CD14-positive monocyte (primary cell): ENCODE results near the gene ASB1. TPM values are rescaled to one million over a fixed set of nuclear protein-coding genes. Genes with fewer than 3 reads are reported as not detected.

ENCODE experiments used
- DNase-seq, 3 donors: peaks; one replicate each; pipeline ENCODE4 v3.0.0-alpha.2; 2011 to 2022
- H2AFZ ChIP-seq: 2 replicates; pipeline ENCODE4 v1.6.0; 2012; ENCODE audit warnings: mild to moderate bottlenecking, low read depth, low read length, inconsistent platforms; ENCODE audit not compliant: insufficient read depth, poor library complexity, severe bottlenecking
- H3K27ac ChIP-seq, 2 donors: 1 replicate in 1 of 2; 2 replicates in 1 of 2; pipeline ENCODE4 v1.5.1; 2012 to 2013; ENCODE audit warnings: low read length in 2 of 2, control low read depth in 1 of 2, inconsistent platforms in 1 of 2, low read depth in 1 of 2, mild to moderate bottlenecking in 1 of 2
- H3K27me3 ChIP-seq, 2 donors: one replicate each; pipeline versions ENCODE4 v1.6.0 to v1.6.1; 2011 to 2013; ENCODE audit warnings: low read length in 2 of 2; ENCODE audit not compliant: control insufficient read depth in 2 of 2, insufficient read depth in 2 of 2
- H3K36me3 ChIP-seq, 2 donors: replicated peaks in 1 of 2; 1 replicate in 1 of 2; 2 replicates in 1 of 2; pipeline versions ENCODE4 v1.5.1 to v1.6.1; 2012 to 2013; ENCODE audit warnings: low read length in 2 of 2, control low read depth in 1 of 2, inconsistent platforms in 1 of 2, mild to moderate bottlenecking in 1 of 2; ENCODE audit not compliant: insufficient read depth in 2 of 2, control insufficient read depth in 1 of 2
- H3K4me1 ChIP-seq, 2 donors: 1 replicate in 1 of 2; 2 replicates in 1 of 2; pipeline versions ENCODE4 v1.5.1 to v1.6.1; 2012 to 2013; ENCODE audit warnings: low read length in 2 of 2, control low read depth in 1 of 2, inconsistent platforms in 1 of 2, mild to moderate bottlenecking in 1 of 2, moderate library complexity in 1 of 2; ENCODE audit not compliant: insufficient read depth in 2 of 2, control insufficient read depth in 1 of 2
- H3K4me2 ChIP-seq: replicated peaks from 2 replicates; pipeline ENCODE3; 2012; ENCODE audit warnings: low read length, moderate library complexity, mild to moderate bottlenecking; ENCODE audit not compliant: poor library complexity, severe bottlenecking; ENCODE audit errors: extremely low read depth
- H3K4me3 ChIP-seq, 3 experiments: fragments of 200-600 bp in 1 of 3; sonication (generic) in 1 of 3; replicated peaks in 1 of 3; 1 replicate in 2 of 3; 2 replicates in 1 of 3; pipeline ENCODE4 v1.5.1; 2011 to 2013; ENCODE audit warnings: low read length in 3 of 3, mild to moderate bottlenecking in 3 of 3, control low read depth in 2 of 3, low read depth in 2 of 3, inconsistent platforms in 1 of 3, moderate library complexity in 1 of 3
- H3K79me2 ChIP-seq: 2 replicates; pipeline ENCODE4 v1.6.0; 2012; ENCODE audit warnings: mild to moderate bottlenecking, control low read depth, inconsistent platforms, low read length, moderate library complexity; ENCODE audit not compliant: insufficient read depth
- H3K9ac ChIP-seq: 2 replicates; pipeline ENCODE4 v1.6.0; 2017; ENCODE audit warnings: low read length, mild to moderate bottlenecking; ENCODE audit not compliant: insufficient read depth, poor library complexity, severe bottlenecking
- H3K9me3 ChIP-seq, 2 donors: replicated peaks in 1 of 2; 1 replicate in 1 of 2; 2 replicates in 1 of 2; pipeline versions ENCODE4 v1.5.1 to v1.6.1; 2012 to 2013; ENCODE audit warnings: low read length in 2 of 2, control low read depth in 1 of 2; ENCODE audit not compliant: control insufficient read depth in 1 of 2, insufficient read depth in 1 of 2
- H4K20me1 ChIP-seq: 2 replicates; pipeline ENCODE4 v1.6.0; 2012; ENCODE audit warnings: mild to moderate bottlenecking, low read length, control low read depth, moderate library complexity; ENCODE audit not compliant: insufficient read depth
- H3K27ac Mint-ChIP-seq, 7 donors: one replicate each; pipeline ENCODE4 v1.8.0; 2020; ENCODE audit warnings: mild to moderate bottlenecking in 7 of 7, mixed read lengths in 7 of 7, moderate library complexity in 6 of 7, inconsistent platforms in 2 of 7
- H3K27me3 Mint-ChIP-seq, 3 donors: one replicate each; pipeline ENCODE4 v1.8.0; 2021 to 2022; ENCODE audit warnings: low read depth in 3 of 3, mild to moderate bottlenecking in 3 of 3, mixed read lengths in 3 of 3, moderate library complexity in 3 of 3, inconsistent platforms in 1 of 3
- H3K36me3 Mint-ChIP-seq, 2 donors: one replicate each; pipeline ENCODE4 v1.8.0; 2020; ENCODE audit warnings: mixed read lengths in 2 of 2, inconsistent platforms in 1 of 2, mild to moderate bottlenecking in 1 of 2
- H3K4me1 Mint-ChIP-seq: one replicate; pipeline ENCODE4 v1.8.0; 2020; ENCODE audit warnings: mild to moderate bottlenecking, mixed read lengths
- H3K4me3 Mint-ChIP-seq, 2 donors: one replicate each; pipeline ENCODE4 v1.8.0; 2020; ENCODE audit warnings: mild to moderate bottlenecking in 2 of 2, mixed read lengths in 2 of 2, moderate library complexity in 1 of 2
- H3K9me3 Mint-ChIP-seq, 7 donors: one replicate each; pipeline ENCODE4 v1.8.0; 2020 to 2022; ENCODE audit warnings: mixed read lengths in 7 of 7, mild to moderate bottlenecking in 6 of 7, moderate library complexity in 6 of 7, inconsistent platforms in 2 of 7
- CTCF ChIP-seq: fragments of 200-600 bp; IDR thresholded peaks from one replicate; pipeline ENCODE4 v1.8.0; 2022; ENCODE audit warnings: antibody characterized with exemption, mild to moderate bottlenecking
- WGBS: methylation state at CpG from one replicate; pipeline ENCODE4 v1.1.5; 2013; ENCODE audit warnings: missing lambda C conversion rate; ENCODE audit not compliant: insufficient coverage; 5-methylcytosine and 5-hydroxymethylcytosine counted together
- intact Hi-C, 2 donors: fragments of 100-400 bp; cut with micrococcal nuclease; formaldehyde crosslinking; loops; one replicate each; pipeline versions ENCODE4 v1.15.0 to v1.15.1; 2023
- polyA plus RNA-seq, 3 donors: library from polyadenylated mRNA; depleted of rRNA in 1 of 3; unstranded in 2 of 3; stranded (reverse) in 1 of 3; fragments of 300-500 nt in 2 of 3; fragments of >200 nt in 1 of 3; fragmentation: Illumina TruSeq in 2 of 3; gene quantifications; 1 replicate in 2 of 3; 2 replicates in 1 of 3; pipeline ENCODE4 v1.2.3, GENCODE V29; 2012 to 2021

The ASB1 gene
- polyA plus RNA-seq, 3 donors = 15.1 to 22.0 (median 16.0) TPM

- H3K27ac Mint-ChIP-seq = no peak overlapping the region
- Histone ChIP-seq H2AFZ (no peak overlapping the region), H4K20me1 (peaks cover 5% of the 10 kb centered on the region), H3K4me3 (no peak overlapping the region), H3K79me2 (peaks cover 20% of the 10 kb centered on the region), H3K4me1 (peaks cover 21 to 26% of the 10 kb centered on the region in 2 donors), H3K27ac (no peak overlapping the region), H3K9ac (no peak overlapping the region), H3K27me3 (no peaks in the 10 kb centered on the region), H3K9me3 (no peaks in the 10 kb centered on the region), H3K36me3 (no peaks in the 10 kb centered on the region), H3K4me2 (no peak overlapping the region)
- no peak overlapping the region for H3K4me3 Mint-ChIP-seq
- no peak for TF ChIP-seq CTCF
- H3K27me3 Mint-ChIP-seq = peaks cover 2 to 3% (median 2%) of the 10 kb centered on the region in 3 donors
- H3K36me3 Mint-ChIP-seq = peaks cover 2 to 4% of the 10 kb centered on the region in 2 donors
- intact Hi-C loops = no loop called here
- WGBS = 96% methylated on average over 9 of the region's 9 CpGs
- DNase-seq = no peak
- H3K9me3 Mint-ChIP-seq = no peaks in the 10 kb centered on the region
- H3K4me1 Mint-ChIP-seq = peaks cover 26% of the 10 kb centered on the region
These were observed 3.0 kb upstream of the ASB1 start for GRCh38 chr2:238423561-238424312.

GRCh38 chr2:238424313-238424700 is 2.4 kb upstream of the ASB1 start:
- no peaks in the 10 kb centered on the region for H3K9me3 ChIP-seq
- no peak for DNase-seq
- H3K4me3 ChIP-seq = no peak overlapping the region
- no peak overlapping the region for H3K4me2 ChIP-seq
- no peaks in the 10 kb centered on the region for H3K36me3 ChIP-seq
- no peak for TF ChIP-seq CTCF
- H3K9ac ChIP-seq = no peak overlapping the region
- H3K4me1 ChIP-seq = peaks cover 24 to 29% of the 10 kb centered on the region in 2 donors
- H3K27ac ChIP-seq = no peak overlapping the region
- peaks cover 2 to 3% (median 2%) of the 10 kb centered on the region in 3 donors for H3K27me3 Mint-ChIP-seq
- peaks cover 2 to 4% of the 10 kb centered on the region in 2 donors for H3K36me3 Mint-ChIP-seq
- no peak overlapping the region for H3K4me3 Mint-ChIP-seq
- H3K27me3 ChIP-seq = no peaks in the 10 kb centered on the region
- peaks cover 32% of the 10 kb centered on the region for H3K4me1 Mint-ChIP-seq
- WGBS = 81% methylated on average over 3 of the region's 3 CpGs
- peaks cover 11% of the 10 kb centered on the region for H4K20me1 ChIP-seq
- no peak overlapping the region for H2AFZ ChIP-seq
- no peaks in the 10 kb centered on the region for H3K9me3 Mint-ChIP-seq
- intact Hi-C loops = no loop called here
- no peak overlapping the region for H3K27ac Mint-ChIP-seq
- peaks cover 26% of the 10 kb centered on the region for H3K79me2 ChIP-seq
